AG09309 (cell line): Measurements from ENCODE around the gene ATG4C.

ENCODE experiments used
- DNase-seq: peaks from one replicate; pipeline ENCODE4 v3.0.0-alpha.2; 2010; ENCODE audit warnings: low read depth
- H3K4me3 ChIP-seq: 2 replicates; pipeline ENCODE4 v1.5.1; 2011; ENCODE audit warnings: mild to moderate bottlenecking, low read depth, low read length, moderate library complexity; ENCODE audit not compliant: control insufficient read depth
- CTCF ChIP-seq: IDR thresholded peaks from 2 replicates; pipeline ENCODE4 v1.5.1; 2011; ENCODE audit warnings: mild to moderate bottlenecking, low read depth, low read length, inconsistent platforms; ENCODE audit not compliant: insufficient read depth, control insufficient read depth; ENCODE audit errors: missing control alignments

The ATG4C gene

DNA sequence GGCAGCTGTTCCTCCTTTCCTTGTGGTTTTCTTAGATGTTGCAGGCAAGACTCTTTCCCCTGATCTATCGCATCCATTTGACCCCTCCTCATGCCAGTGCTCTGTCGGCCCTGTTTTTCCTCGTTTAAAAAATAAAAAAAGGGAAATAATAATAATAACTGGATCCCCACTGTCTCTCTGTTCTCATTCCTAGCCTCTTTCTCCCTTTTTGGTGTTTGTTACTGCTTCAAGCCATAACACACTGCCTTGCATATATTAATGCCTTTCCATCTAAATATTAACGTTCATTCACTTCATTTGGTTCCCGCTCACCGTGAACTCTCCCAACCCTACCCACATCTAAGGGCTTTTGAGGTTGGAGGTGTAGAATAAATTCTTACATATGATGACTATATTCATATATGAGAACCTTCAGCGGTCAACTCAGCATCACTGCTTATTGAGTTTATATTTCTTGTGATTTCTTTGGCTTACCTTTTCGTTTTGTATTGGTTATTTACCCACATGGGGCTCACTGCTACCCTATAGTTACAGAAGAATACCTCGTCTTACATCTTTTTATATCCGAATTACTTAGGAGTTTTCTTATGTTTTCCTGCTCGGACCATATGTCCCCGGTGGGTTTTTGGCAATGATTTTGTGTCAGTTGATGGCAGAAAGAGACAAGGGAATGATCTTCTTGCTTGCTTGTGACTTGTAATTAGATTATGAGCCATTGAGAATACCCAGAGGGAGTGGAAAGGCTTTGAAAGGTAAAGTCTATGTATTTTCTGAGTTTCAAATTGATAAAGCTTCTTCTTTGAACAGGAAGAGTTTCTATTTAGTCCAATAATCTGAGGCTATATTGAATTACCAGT, 805 bp downstream of the ATG4C start:
- DNase-seq, result no peak
- TF ChIP-seq CTCF, result no peak
- peak overlapping the region; percentile 80 for H3K4me3 ChIP-seq

GRCh38 chr1:62790716-62791115, 6.8 kb downstream of the ATG4C start:
- no peak overlapping the region for H3K4me3 ChIP-seq
- DNase-seq, result no peak
- no peak for TF ChIP-seq CTCF

DNA sequence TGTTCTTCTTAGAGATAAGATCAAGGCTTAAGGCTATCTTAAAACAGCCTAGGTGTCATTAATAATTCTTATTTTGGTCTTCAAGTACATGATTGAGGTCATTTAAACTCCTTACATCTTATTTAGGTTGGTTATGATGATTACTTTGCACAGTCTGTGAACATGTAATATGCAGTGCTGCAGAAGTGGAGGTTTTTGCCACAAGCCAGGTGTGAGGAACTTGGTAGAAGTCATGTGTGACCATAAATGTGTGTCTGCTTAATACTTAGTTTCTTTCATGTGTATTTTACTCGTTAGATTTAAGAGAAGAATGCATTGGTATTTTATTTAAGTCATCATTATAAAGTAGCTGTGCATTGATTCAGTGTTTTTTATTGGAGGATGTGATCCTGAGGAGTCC, 10.1 kb downstream of the ATG4C start:
- no peak for DNase-seq
- no peak for TF ChIP-seq CTCF
- H3K4me3 ChIP-seq, result no peak overlapping the region

GRCh38 chr1:62796221-62796620, 12.3 kb downstream of the ATG4C start:
- no peak overlapping the region for H3K4me3 ChIP-seq
- TF ChIP-seq CTCF, result no peak
- DNase-seq, result no peak

GRCh38 chr1:62799688-62800087, 15.8 kb downstream of the ATG4C start:
- no peak for TF ChIP-seq CTCF
- no peak overlapping the region for H3K4me3 ChIP-seq
- DNase-seq, result no peak

- no peak overlapping the region for H3K4me3 ChIP-seq
- no peak for DNase-seq
- TF ChIP-seq CTCF, result no peak
Measured at GRCh38 chr1:62800281-62800680, 16.3 kb downstream of the ATG4C start.

DNA sequence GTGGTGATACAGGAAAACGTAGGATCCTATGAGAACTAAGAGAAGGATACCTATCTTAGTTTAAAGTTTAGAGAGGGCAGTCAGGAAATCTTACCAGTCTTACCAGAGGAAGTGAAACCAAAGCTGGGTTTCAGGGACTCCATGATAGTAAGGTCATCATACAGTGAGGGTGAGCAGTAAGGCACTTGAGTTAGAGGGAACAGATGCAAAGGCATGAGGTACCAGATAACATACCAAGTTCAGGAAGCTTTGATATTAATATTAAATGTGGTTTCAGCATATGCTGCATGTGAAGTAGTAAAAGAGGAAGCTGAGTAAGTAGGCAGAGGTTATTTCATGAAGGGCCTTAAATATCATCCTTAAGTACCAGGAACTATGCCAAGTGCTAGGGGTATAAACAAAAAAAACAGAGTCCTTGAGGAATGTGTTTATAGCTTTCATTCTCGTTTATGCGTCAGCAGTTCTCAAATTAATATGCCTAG, 16.9 kb downstream of the ATG4C start:
- no peak for TF ChIP-seq CTCF
- DNase-seq, result no peak
- H3K4me3 ChIP-seq, result no peak overlapping the region
